Measurements from ENCODE around the gene NTMT1.
"Not testable (repeated sequence)": the region's sequence is repeated elsewhere in the genome, so short reads cannot be mapped to it uniquely, and the experiment has no call there.

NTMT1 gene, protein sequence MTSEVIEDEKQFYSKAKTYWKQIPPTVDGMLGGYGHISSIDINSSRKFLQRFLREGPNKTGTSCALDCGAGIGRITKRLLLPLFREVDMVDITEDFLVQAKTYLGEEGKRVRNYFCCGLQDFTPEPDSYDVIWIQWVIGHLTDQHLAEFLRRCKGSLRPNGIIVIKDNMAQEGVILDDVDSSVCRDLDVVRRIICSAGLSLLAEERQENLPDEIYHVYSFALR

DNA sequence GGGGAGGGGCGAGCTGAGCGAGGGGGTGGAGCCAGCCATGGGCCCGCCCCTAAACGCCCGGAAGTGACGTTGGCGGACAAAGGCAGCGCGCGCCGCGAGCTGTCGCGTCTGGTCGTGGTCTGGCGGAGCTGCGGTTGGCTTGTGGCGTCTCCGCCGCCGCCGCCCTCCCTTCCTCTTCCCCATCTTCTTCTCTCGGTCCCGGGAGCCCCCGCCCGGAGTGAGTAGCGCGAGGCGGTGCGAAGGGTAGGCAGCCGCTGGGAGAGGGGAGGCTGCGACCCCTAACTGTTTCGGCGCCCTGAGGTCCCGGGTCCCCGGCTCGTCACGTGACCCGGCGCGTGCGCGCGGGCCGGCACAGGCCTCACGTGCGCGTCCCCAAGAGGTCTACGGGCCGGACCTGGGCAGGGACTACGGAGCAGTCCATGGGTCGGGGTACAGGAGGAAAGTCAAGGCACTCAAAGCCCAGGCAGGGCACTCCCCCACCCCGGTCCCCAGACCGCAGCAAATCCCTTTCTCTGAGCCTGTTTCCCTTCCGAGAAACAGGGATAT is at the start of gene NTMT1:
Gene NTMT1 (plus strand): TSS at position 85 of the 546 bp plus-strand sequence. CDS start 6,541 bp downstream, outside the sequence.
- peak; percentile 88 to 89 for DNase-seq (ENCODE audit: low read depth in 1 of 2, low spot score in 1 of 2)

- no peak for DNase-seq (ENCODE audit: low read depth in 1 of 2, low spot score in 1 of 2)
Measured at GRCh38 chr9:129576546-129577543, 49.1 kb upstream of the NTMT1 start.

- no peak for DNase-seq (ENCODE audit: low read depth in 1 of 2, low spot score in 1 of 2)
Measured at GRCh38 chr9:129579294-129579693, 46.7 kb upstream of the NTMT1 start.

GRCh38 chr9:129580211-129580915 is 45.6 kb upstream of the NTMT1 start:
- no peak for DNase-seq (ENCODE audit: low read depth in 1 of 2, low spot score in 1 of 2)

DNA sequence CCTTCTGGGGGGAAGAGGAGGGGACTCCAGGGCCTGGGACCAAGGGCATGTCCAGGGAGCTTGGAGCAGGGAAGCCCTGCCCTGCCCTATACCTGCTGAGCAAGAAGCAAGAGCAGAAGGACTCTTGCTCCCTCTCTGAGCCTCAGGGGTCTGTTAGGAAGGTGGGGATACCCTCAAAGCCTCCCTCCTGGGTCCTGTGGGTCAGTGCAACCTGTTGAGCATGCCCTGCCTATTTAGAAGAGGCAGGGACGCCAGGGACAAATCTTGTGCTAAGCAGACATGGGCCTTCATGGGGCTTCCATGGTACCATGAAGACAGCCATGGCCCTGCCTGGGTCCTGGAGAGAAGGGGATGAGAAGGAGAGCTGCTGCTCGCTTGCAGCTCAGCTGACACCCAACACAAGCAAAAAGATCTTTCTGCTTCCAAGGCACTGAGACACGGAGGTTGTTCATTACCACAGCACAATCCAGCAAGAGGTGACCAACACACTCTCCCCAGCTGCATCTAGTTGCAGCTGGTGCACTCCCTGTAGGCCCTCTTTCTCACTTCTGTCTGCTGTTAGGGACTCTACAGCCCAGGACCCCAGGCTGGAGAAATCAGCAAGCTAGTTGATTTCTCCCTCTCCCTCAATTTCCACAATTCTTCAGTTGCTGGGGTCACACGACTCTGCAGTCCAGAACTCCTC is 44.3 kb upstream of the NTMT1 start:
- no peak for DNase-seq (ENCODE audit: low read depth in 1 of 2, low spot score in 1 of 2)

DNA sequence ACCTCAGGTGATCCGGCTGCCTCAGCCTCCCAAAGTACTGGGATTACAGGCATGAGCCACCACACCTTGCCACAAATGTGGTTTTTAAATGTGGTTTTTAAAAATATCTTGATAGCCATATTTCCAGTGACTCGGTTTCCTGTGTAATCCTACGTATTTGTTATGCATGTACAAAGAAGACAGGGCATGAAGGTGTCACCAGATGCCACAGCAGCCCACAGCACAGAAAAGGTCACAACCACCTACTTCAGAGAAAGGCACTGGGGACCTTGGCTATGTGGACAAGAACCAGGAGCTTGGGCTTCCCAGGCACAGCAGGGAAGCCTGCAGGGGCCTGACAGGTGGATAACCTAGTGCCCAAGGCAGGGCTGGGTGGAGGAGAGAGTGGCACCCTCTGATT is 43.1 kb upstream of the NTMT1 start:
- DNase-seq (ENCODE audit: low read depth in 1 of 2, low spot score in 1 of 2) = no peak

- DNase-seq (ENCODE audit: low read depth in 1 of 2, low spot score in 1 of 2) = no peak
Measured at GRCh38 chr9:129583308-129584038, 42.5 kb upstream of the NTMT1 start.

DNA sequence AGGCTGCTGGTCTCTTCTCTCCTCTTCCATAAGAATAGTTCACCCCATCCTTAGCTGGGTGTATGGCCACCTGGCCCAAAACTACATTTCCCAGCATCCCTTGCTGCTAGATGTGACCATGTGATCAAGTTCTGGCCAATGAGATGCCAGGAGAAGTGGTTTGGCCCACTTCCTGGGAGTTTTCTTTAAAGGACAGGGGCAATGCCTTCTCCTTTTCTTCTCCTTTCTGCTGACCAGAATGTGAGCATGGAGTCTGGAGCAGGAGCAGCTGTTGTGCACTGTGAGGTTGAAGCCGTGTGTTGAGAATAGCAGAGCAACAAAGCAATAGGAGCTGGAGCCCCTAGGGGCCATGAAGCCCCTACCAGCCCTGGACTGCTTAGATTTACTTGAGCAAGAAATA is 41.8 kb upstream of the NTMT1 start:
- DNase-seq (ENCODE audit: low read depth in 1 of 2, low spot score in 1 of 2) = peak in 1 of 2 donors; percentile 59

DNA sequence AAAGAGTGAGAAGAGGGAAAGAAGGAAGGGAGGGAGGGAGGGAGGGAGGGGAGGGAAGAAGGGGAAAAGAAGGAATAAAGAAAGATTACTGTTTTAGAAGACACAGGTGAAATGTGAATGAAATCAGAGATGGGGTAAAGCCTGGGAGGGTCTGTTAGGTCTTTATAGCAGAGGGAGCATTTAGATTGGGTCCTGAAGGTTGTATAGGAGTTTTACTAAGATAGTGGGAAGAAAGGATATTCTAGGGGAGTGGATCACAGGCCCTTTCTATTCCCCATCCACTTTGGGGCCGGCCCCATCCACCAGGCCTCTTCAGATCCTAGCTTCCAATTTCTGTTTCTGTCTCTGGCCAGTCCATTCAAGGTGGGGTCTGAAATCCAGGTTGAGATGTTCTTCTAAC is 40.6 kb upstream of the NTMT1 start:
- no peak for DNase-seq (ENCODE audit: low read depth in 1 of 2, low spot score in 1 of 2)

GRCh38 chr9:129586245-129586644 is 39.7 kb upstream of the NTMT1 start:
- no peak for DNase-seq (ENCODE audit: low read depth in 1 of 2, low spot score in 1 of 2)

DNA sequence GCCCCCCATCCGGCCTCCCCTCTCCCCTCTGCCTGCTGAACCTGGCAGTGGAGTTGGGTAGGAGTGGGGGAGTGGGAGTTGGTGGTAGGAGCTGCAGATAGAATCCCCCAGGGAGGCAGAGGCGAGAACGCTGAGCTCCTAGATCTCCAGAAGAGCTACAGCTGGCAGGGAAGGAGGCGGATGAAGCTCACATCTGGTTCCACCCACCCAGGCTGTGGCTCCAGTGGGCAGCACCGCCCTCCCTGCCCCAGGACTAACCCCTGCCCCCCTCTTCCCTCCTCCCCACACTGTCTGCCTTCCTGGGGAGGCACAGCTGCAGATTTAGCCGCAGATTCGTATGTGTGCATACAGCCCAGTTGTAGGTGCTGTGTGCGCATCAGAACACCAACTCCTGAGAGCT is 39.3 kb upstream of the NTMT1 start:
- DNase-seq (ENCODE audit: low read depth in 1 of 2, low spot score in 1 of 2) = no peak

GRCh38 chr9:129587487-129588262 is 38.3 kb upstream of the NTMT1 start:
- no peak for DNase-seq (ENCODE audit: low read depth in 1 of 2, low spot score in 1 of 2)

GRCh38 chr9:129590466-129590865 is 35.5 kb upstream of the NTMT1 start:
- DNase-seq (ENCODE audit: low read depth in 1 of 2, low spot score in 1 of 2) = no peak

DNA sequence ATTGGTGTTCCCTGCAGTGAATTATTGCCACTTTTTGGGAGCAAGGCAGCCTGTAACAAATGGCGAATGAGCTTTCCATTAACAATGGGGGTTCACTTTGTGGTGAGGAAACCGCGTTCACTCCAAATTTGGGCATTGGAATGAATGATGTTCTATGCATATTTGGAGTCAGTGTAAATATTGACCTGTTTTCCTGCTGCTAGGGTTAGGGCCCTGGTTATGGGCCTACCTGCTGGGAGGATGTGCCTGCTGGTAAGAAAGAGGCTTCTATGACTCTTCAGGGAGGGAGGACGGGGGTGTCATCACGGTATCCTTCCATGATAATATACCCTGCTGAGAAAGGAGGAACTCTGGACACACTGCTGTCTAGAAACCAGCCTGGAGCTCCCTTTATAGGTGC is 34.0 kb upstream of the NTMT1 start:
- no peak for DNase-seq (ENCODE audit: low read depth in 1 of 2, low spot score in 1 of 2)

- DNase-seq (ENCODE audit: low read depth in 1 of 2, low spot score in 1 of 2) = not testable (repeated sequence)
Measured at GRCh38 chr9:129592790-129593189, 33.2 kb upstream of the NTMT1 start.

GRCh38 chr9:129594632-129595031 is 31.3 kb upstream of the NTMT1 start:
- DNase-seq (ENCODE audit: low read depth in 1 of 2, low spot score in 1 of 2) = no peak

GRCh38 chr9:129595311-129595741 is 30.6 kb upstream of the NTMT1 start:
- DNase-seq (ENCODE audit: low read depth in 1 of 2, low spot score in 1 of 2) = no peak

GRCh38 chr9:129595903-129596540 is 29.9 kb upstream of the NTMT1 start:
- DNase-seq (ENCODE audit: low read depth in 1 of 2, low spot score in 1 of 2) = no peak
